ENCODE data around the gene MAP3K20. TPM values are rescaled to one million over a fixed set of nuclear protein-coding genes. Genes with fewer than 3 reads are reported as not detected.

Gene MAP3K20
- polyA plus RNA-seq, 1 of the 3 experiments (the other 2 are of a cell fraction) = 8.5 TPM

- H3K4me1 ChIP-seq (ENCODE audit: control insufficient read depth in 1 of 2, insufficient read depth in 2 of 2, low read depth in 1 of 2, low read length in 1 of 2) = peaks cover 0 to 13% of the 10 kb centered on the region in 2 experiments; a peak in 2 of 4 replicates
- no peak for DNase-seq
- H3K27me3 ChIP-seq (ENCODE audit: insufficient read depth) = no peaks in the 10 kb centered on the region
- H2AFZ ChIP-seq (ENCODE audit: low read depth) = no peak overlapping the region
- peaks cover 0 to 2% of the 10 kb centered on the region in 2 experiments for H3K36me3 ChIP-seq (replicated peaks in 1 of 2; ENCODE audit: control insufficient read depth in 1 of 2, insufficient read depth in 2 of 2, low read length in 1 of 2)
- WGBS (ENCODE audit: low lambda C conversion rate) = 97% methylated on average over 8 of the region's 8 CpGs
- peaks cover 12% of the 10 kb centered on the region for H3F3A ChIP-seq (replicated peaks; ENCODE audit: insufficient read depth)
- ChIA-PET CTCF (no interaction called here), POLR2A (no interaction called here)
- no peak overlapping the region for H3K4me3 ChIP-seq (ENCODE audit: low read depth in 2 of 2, low read length in 1 of 2)
- peaks cover 39% of the 10 kb centered on the region for H3K79me2 ChIP-seq (ENCODE audit: insufficient read depth)
- no peak overlapping the region for H3K9ac ChIP-seq
- no peaks in the 10 kb centered on the region for H3K9me3 ChIP-seq
- H3K9me2 ChIP-seq = no peaks in the 10 kb centered on the region
- no peak overlapping the region for H3K27ac ChIP-seq (ENCODE audit: low read depth in 2 of 2, low read length in 1 of 2)
- H3K4me2 ChIP-seq = no peak overlapping the region
- no peaks in the 10 kb centered on the region for H4K20me1 ChIP-seq (ENCODE audit: insufficient read depth)
- no peak for TF ChIP-seq MEF2A (IDR thresholded peaks at IDR 0.05; ENCODE audit: borderline replicate concordance, low read depth)
- no peak for TF ChIP-seq IRF3 (IDR thresholded peaks at IDR 0.05; ENCODE audit: low read depth, low read length)
- no peak for TF ChIP-seq NFIC (IDR thresholded peaks at IDR 0.05; ENCODE audit: borderline replicate concordance)
Observed at GRCh38 chr2:173106959-173107628, 31.4 kb downstream of the MAP3K20 start.

GRCh38 chr2:173107629-173108022 is 32.0 kb downstream of the MAP3K20 start:
- CTCF ChIA-PET = no interaction called here
- peaks cover 45% of the 10 kb centered on the region for H3K79me2 ChIP-seq (ENCODE audit: insufficient read depth)
- TF ChIP-seq MAX (IDR thresholded peaks at IDR 0.05; ENCODE audit: low read depth) = no peak
- no peak for TF ChIP-seq GATA2 (CRISPR knock-in tag; IDR thresholded peaks at IDR 0.05)
- TF ChIP-seq SMC3 (IDR thresholded peaks at IDR 0.05; ENCODE audit: low read depth, low read length) = no peak
- no peak for TF ChIP-seq RAD21 (IDR thresholded peaks at IDR 0.05; ENCODE audit: low read length)
- no peak overlapping the region for H2AFZ ChIP-seq (ENCODE audit: low read depth)
- 97% methylated on average over 6 of the region's 6 CpGs for WGBS (ENCODE audit: low lambda C conversion rate)
- peaks cover 0 to 13% of the 10 kb centered on the region in 2 experiments; a peak in 2 of 4 replicates for H3K4me1 ChIP-seq (ENCODE audit: control insufficient read depth in 1 of 2, insufficient read depth in 2 of 2, low read depth in 1 of 2, low read length in 1 of 2)
- no peak overlapping the region for H3K4me3 ChIP-seq (ENCODE audit: low read depth in 2 of 2, low read length in 1 of 2)
- no peak overlapping the region for H3K4me2 ChIP-seq
- H3K27ac ChIP-seq (ENCODE audit: low read depth in 2 of 2, low read length in 1 of 2) = no peak overlapping the region
- DNase-seq = no peak
- H3K9me3 ChIP-seq = no peaks in the 10 kb centered on the region
- H3K36me3 ChIP-seq (replicated peaks in 1 of 2; ENCODE audit: control insufficient read depth in 1 of 2, insufficient read depth in 2 of 2, low read length in 1 of 2) = peaks cover 0 to 2% of the 10 kb centered on the region in 2 experiments
- no peaks in the 10 kb centered on the region for H3K27me3 ChIP-seq (ENCODE audit: insufficient read depth)
- H3F3A ChIP-seq (replicated peaks; ENCODE audit: insufficient read depth) = peaks cover 12% of the 10 kb centered on the region
- POLR2A ChIA-PET = no interaction called here
- H3K9me2 ChIP-seq = no peaks in the 10 kb centered on the region
- H3K9ac ChIP-seq = no peak overlapping the region
- H4K20me1 ChIP-seq (ENCODE audit: insufficient read depth) = no peaks in the 10 kb centered on the region

Measured in SK-N-SH (cell line).